H1 (cell line): Measurements from ENCODE around the gene SLC9A3. TPM values are rescaled to one million over a fixed set of nuclear protein-coding genes. Genes with fewer than 3 reads are reported as not detected.

Experiments used
- CTCF ChIA-PET: fragments of 300-600 bp; sonication (Branson Sonifier 250); formaldehyde crosslinking; loops from one replicate; lab custom pipeline; 2021; ENCODE audit not compliant: partially characterized antibody; lab: Charles Lee
- POLR2A ChIA-PET: fragments of 300-600 bp; sonication (Branson Sonifier 250); formaldehyde crosslinking; loops from one replicate; lab custom pipeline; 2021; ENCODE audit warnings: inconsistent platforms; ENCODE audit not compliant: partially characterized antibody; lab: Charles Lee
- DNase-seq, 2 experiments: peaks; one replicate each; pipeline versions ENCODE4 v3.0.0 to v3.0.0-alpha.2; 2010 to 2022; ENCODE audit warnings: low spot score in 2 of 2, low read depth in 1 of 2, mixed read lengths in 1 of 2
- FAIRE-seq: peaks from 2 replicates; lab custom pipeline; 2011; peaks lifted over from hg19 to GRCh38; lab: Jason Lieb, UNC
- H2AFZ ChIP-seq: 2 replicates; pipeline ENCODE4 v1.8.1; 2012; ENCODE audit warnings: low read length, inconsistent platforms
- H2AK5ac ChIP-seq: 2 replicates; pipeline ENCODE4 v1.6.1; 2013; ENCODE audit warnings: low read depth, low read length
- H2BK120ac ChIP-seq: replicated peaks from 2 replicates; pipeline ENCODE3; 2013; ENCODE audit warnings: low read depth, low read length, inconsistent platforms
- H2BK12ac ChIP-seq: 2 replicates; pipeline ENCODE4 v1.6.1; 2013; ENCODE audit warnings: low read depth, low read length
- H2BK15ac ChIP-seq: 2 replicates; pipeline ENCODE4 v1.6.1; 2013; ENCODE audit warnings: low read length
- H2BK20ac ChIP-seq: 2 replicates; pipeline ENCODE4 v1.6.1; 2013; ENCODE audit warnings: low read length
- H2BK5ac ChIP-seq: 2 replicates; pipeline ENCODE4 v1.6.1; 2013; ENCODE audit warnings: low read depth, low read length
- H3K14ac ChIP-seq: 2 replicates; pipeline ENCODE4 v1.6.1; 2013; ENCODE audit warnings: inconsistent platforms; ENCODE audit not compliant: insufficient read length
- H3K18ac ChIP-seq: 2 replicates; pipeline ENCODE4 v1.6.1; 2013; ENCODE audit warnings: low read length; ENCODE audit errors: extremely low read depth
- H3K23ac ChIP-seq: 2 replicates; pipeline ENCODE4 v1.6.1; 2013; ENCODE audit warnings: inconsistent platforms; ENCODE audit not compliant: insufficient read length
- H3K23me2 ChIP-seq: 2 replicates; pipeline ENCODE4 v1.6.1; 2013; ENCODE audit warnings: low read depth, low read length
- H3K27ac ChIP-seq: 2 replicates; pipeline ENCODE4 v1.6.1; 2011; ENCODE audit warnings: low read depth, low read length, inconsistent platforms
- H3K27me3 ChIP-seq, 4 experiments: replicated peaks in 1 of 4; 1 replicate in 1 of 4; 2 replicates in 3 of 4; pipeline versions ENCODE4 v1.6.1 to v1.8.1; 2011 to 2013; ENCODE audit warnings: low read length in 3 of 4, mild to moderate bottlenecking in 3 of 4, inconsistent platforms in 2 of 4, mixed read lengths in 2 of 4, moderate library complexity in 1 of 4; ENCODE audit not compliant: control insufficient read depth in 3 of 4, insufficient read depth in 3 of 4; ENCODE audit errors: extremely low read depth in 1 of 4
- H3K36me3 ChIP-seq, 4 experiments: 2 replicates each; pipeline versions ENCODE4 v1.6.1 to v1.8.1; 2011 to 2013; ENCODE audit warnings: mild to moderate bottlenecking in 4 of 4, low read length in 3 of 4, moderate library complexity in 2 of 4, control low read depth in 1 of 4, inconsistent platforms in 1 of 4; ENCODE audit not compliant: insufficient read depth in 4 of 4, control insufficient read depth in 2 of 4
- H3K4ac ChIP-seq: replicated peaks from 2 replicates; pipeline ENCODE3; 2013; ENCODE audit warnings: low read length, low read depth, mixed read lengths, inconsistent platforms; ENCODE audit not compliant: insufficient read length
- H3K4me1 ChIP-seq, 4 experiments: replicated peaks in 1 of 4; 1 replicate in 1 of 4; 2 replicates in 3 of 4; pipeline versions ENCODE4 v1.6.1 to v1.8.1; 2011 to 2013; ENCODE audit warnings: low read length in 3 of 4, inconsistent platforms in 2 of 4, mixed read lengths in 1 of 4; ENCODE audit not compliant: insufficient read depth in 4 of 4, control insufficient read depth in 3 of 4
- H3K4me2 ChIP-seq, 2 experiments: 2 replicates each; pipeline versions ENCODE4 v1.6.1 to v1.8.1; 2011 to 2013; ENCODE audit warnings: low read depth in 2 of 2, low read length in 2 of 2, control low read depth in 1 of 2, inconsistent platforms in 1 of 2, mild to moderate bottlenecking in 1 of 2; ENCODE audit not compliant: insufficient read depth in 1 of 2
- H3K4me3 ChIP-seq, 4 experiments: fragments of 200-600, 300-600 bp in 1 of 4; sonication (generic), shearing (Covaris generic), sonication (Bioruptor Twin) in 1 of 4; 2 replicates each; pipeline versions ENCODE4 v1.5.1 to v1.8.1; 2011 to 2016; ENCODE audit warnings: low read length in 4 of 4, low read depth in 3 of 4, control low read depth in 2 of 4, inconsistent platforms in 2 of 4, mild to moderate bottlenecking in 2 of 4, mixed read lengths in 1 of 4, moderate library complexity in 1 of 4; ENCODE audit not compliant: insufficient read depth in 2 of 4; ENCODE audit errors: extremely low read depth in 1 of 4
- H3K56ac ChIP-seq: replicated peaks from 2 replicates; pipeline ENCODE3; 2013; ENCODE audit warnings: low read depth, mild to moderate bottlenecking, mixed read lengths, low read length, inconsistent platforms; ENCODE audit not compliant: insufficient read length
- H3K79me1 ChIP-seq: 2 replicates; pipeline ENCODE4 v1.6.1; 2013; ENCODE audit warnings: low read depth, low read length, control low read depth
- H3K79me2 ChIP-seq, 2 experiments: 2 replicates each; pipeline versions ENCODE4 v1.6.1 to v1.8.1; 2012 to 2013; ENCODE audit warnings: low read length in 2 of 2, mild to moderate bottlenecking in 2 of 2, inconsistent platforms in 1 of 2; ENCODE audit not compliant: insufficient read depth in 2 of 2, control insufficient read depth in 1 of 2
- H3K9ac ChIP-seq, 4 experiments: replicated peaks in 1 of 4; 1 replicate in 1 of 4; 2 replicates in 3 of 4; pipeline versions ENCODE4 v1.6.1 to v1.8.1; 2011 to 2013; ENCODE audit warnings: low read depth in 3 of 4, low read length in 3 of 4, control low read depth in 2 of 4, mild to moderate bottlenecking in 2 of 4, moderate library complexity in 2 of 4, inconsistent platforms in 1 of 4; ENCODE audit errors: extremely low read depth in 1 of 4
- H3K9me3 ChIP-seq, 2 experiments: 2 replicates each; pipeline versions ENCODE4 v1.6.1 to v1.8.1; 2012 to 2013; ENCODE audit warnings: mild to moderate bottlenecking in 2 of 2, moderate library complexity in 2 of 2, control low read depth in 1 of 2, inconsistent platforms in 1 of 2, low read depth in 1 of 2, low read length in 1 of 2, mixed read lengths in 1 of 2; ENCODE audit not compliant: insufficient read depth in 2 of 2
- H4K20me1 ChIP-seq, 2 experiments: replicated peaks in 1 of 2; 2 replicates each; pipeline versions ENCODE3 to v1.8.1; 2011 to 2013; ENCODE audit warnings: inconsistent platforms in 2 of 2, low read length in 2 of 2, mild to moderate bottlenecking in 1 of 2; ENCODE audit not compliant: insufficient read depth in 2 of 2, control insufficient read depth in 1 of 2
- H4K5ac ChIP-seq: 2 replicates; pipeline ENCODE4 v1.6.1; 2013; ENCODE audit warnings: low read length, low read depth, mixed read lengths, inconsistent platforms; ENCODE audit not compliant: insufficient read length
- H4K8ac ChIP-seq: 2 replicates; pipeline ENCODE4 v1.8.0; 2013; ENCODE audit warnings: mild to moderate bottlenecking, moderate library complexity, low read length, inconsistent platforms; ENCODE audit not compliant: insufficient read depth; ENCODE audit errors: extremely low read depth
- H4K91ac ChIP-seq: replicated peaks from 2 replicates; pipeline ENCODE3; 2013; ENCODE audit warnings: low read length, mixed read lengths, inconsistent platforms; ENCODE audit not compliant: insufficient read length
- ATF3 ChIP-seq: IDR thresholded peaks from 2 replicates; pipeline ENCODE4 v1.6.1; 2011; ENCODE audit warnings: low read depth, mild to moderate bottlenecking, low read length; ENCODE audit not compliant: insufficient read depth
- BACH1 ChIP-seq: IDR thresholded peaks from 2 replicates; pipeline ENCODE4 v1.6.1; 2012; ENCODE audit warnings: low read length, improper control_type of control experiment
- JUN ChIP-seq: IDR thresholded peaks from 2 replicates; pipeline ENCODE4 v1.6.1; 2011; ENCODE audit warnings: low read depth, mild to moderate bottlenecking, improper control_type of control experiment, low read length
- KDM1A ChIP-seq: fragments of 200-600, 300-600 bp; sonication (generic); IDR thresholded peaks from 2 replicates; pipeline ENCODE4 v1.7.1; 2016; ENCODE audit warnings: mild to moderate bottlenecking, low read length, borderline replicate concordance
- POLR2A ChIP-seq, 2 experiments: IDR thresholded peaks; 1 replicate in 1 of 2; 2 replicates in 1 of 2; pipeline ENCODE4 v1.6.1; 2011; ENCODE audit warnings: low read depth in 2 of 2, low read length in 2 of 2, mild to moderate bottlenecking in 2 of 2; ENCODE audit errors: control extremely low read depth in 1 of 2
- POLR2AphosphoS5 ChIP-seq: IDR thresholded peaks from 2 replicates; pipeline ENCODE4 v1.6.1; 2011; ENCODE audit warnings: low read depth, low read length
- RBBP5 ChIP-seq: IDR thresholded peaks from 2 replicates; pipeline ENCODE4 v1.7.1; 2012; ENCODE audit warnings: low read depth, mild to moderate bottlenecking, inconsistent platforms, low read length, moderate library complexity, borderline replicate concordance
- RXRA ChIP-seq: IDR thresholded peaks from 2 replicates; pipeline ENCODE4 v1.6.1; 2011; ENCODE audit warnings: low read depth, mild to moderate bottlenecking, low read length, moderate library complexity; ENCODE audit not compliant: insufficient read depth
- SP4 ChIP-seq: IDR thresholded peaks from 2 replicates; pipeline ENCODE4 v1.6.1; 2012; ENCODE audit warnings: low read length, inconsistent platforms
- SRF ChIP-seq: IDR thresholded peaks from 2 replicates; pipeline ENCODE4 v1.6.1; 2011; ENCODE audit warnings: mild to moderate bottlenecking, low read depth, low read length, moderate library complexity
- YY1 ChIP-seq: IDR thresholded peaks from 2 replicates; pipeline ENCODE4 v1.6.1; 2011; ENCODE audit warnings: low read depth, mild to moderate bottlenecking, low read length
- ZNF274 ChIP-seq: IDR thresholded peaks from 2 replicates; pipeline ENCODE4 v1.7.0; 2012; ENCODE audit warnings: low read length, borderline replicate concordance; ENCODE audit errors: extremely low read depth
- WGBS, 2 experiments: shearing (Covaris generic) in 1 of 2; methylation state at CpG; one replicate each; pipeline versions ENCODE4 v1.1.6 to v1.1.7; 2013 to 2015; ENCODE audit warnings: low lambda C conversion rate in 2 of 2, mixed read lengths in 2 of 2, inconsistent platforms in 1 of 2, low coverage in 1 of 2, missing lambda C conversion rate in 1 of 2; ENCODE audit not compliant: insufficient replicate concordance in 2 of 2, insufficient coverage in 1 of 2, insufficient read length in 1 of 2; ENCODE audit errors: extremely low coverage in 1 of 2, missing lambda C conversion rate in 1 of 2; 5-methylcytosine and 5-hydroxymethylcytosine counted together
- polyA plus RNA-seq, 7 experiments: library from polyadenylated mRNA; depleted of rRNA in 3 of 7; stranded (reverse) in 5 of 7; unstranded in 2 of 7; fragments of >200 nt in 5 of 7; fragments of 200-250 nt in 2 of 7; gene quantifications; 1 replicate in 5 of 7; 2 replicates in 1 of 7; 4 replicates in 1 of 7; pipeline versions ENCODE4 v1.2.1 to v1.2.3, GENCODE V29; 2011 to 2013; ENCODE audit warnings: missing spikeins in 2 of 7, mixed read lengths in 2 of 7
- total RNA-seq: library from RNA; stranded (reverse); fragmentation: NEBNext Ultra II Directional; extraction: Animal tissue kit (Norgen Biotek cat#: 25700); gene quantifications from 2 replicates; pipeline ENCODE4 v1.2.1, GENCODE V29; 2021
- TF ChIP-seq, protein P1 (sequence below): IDR thresholded peaks from 2 replicates; pipeline ENCODE4 v1.6.1; 2011; ENCODE audit warnings: low read length, improper control_type of control experiment

Gene SLC9A3
- total and polyA plus RNA-seq, 2 of the 8 experiments (the other 6 are each of a cell fraction or from before 2014, with no cell fraction given): 0.95 to 1.0 TPM

- no peak overlapping the region for H3K56ac ChIP-seq
- H2BK5ac ChIP-seq: no peak overlapping the region
- no peaks in the 10 kb centered on the region for H3K23me2 ChIP-seq
- peaks cover 0 to 13% (median 5%) of the 10 kb centered on the region in 4 experiments; a peak in 6 of 7 replicates for H3K4me1 ChIP-seq
- no peak overlapping the region for H2BK15ac ChIP-seq
- H2AFZ ChIP-seq: no peak overlapping the region
- H4K8ac ChIP-seq: no peak overlapping the region
- no peaks in the 10 kb centered on the region for H3K36me3 ChIP-seq
- no peak overlapping the region for H3K27ac ChIP-seq
- peaks cover 0 to 12% (median 5%) of the 10 kb centered on the region in 4 experiments; a peak in 3 of 7 replicates for H3K27me3 ChIP-seq
- H4K5ac ChIP-seq: no peak overlapping the region
- H4K91ac ChIP-seq: no peak overlapping the region
- no peaks in the 10 kb centered on the region for H3K79me2 ChIP-seq
- ChIA-PET CTCF (interaction anchor here (1.0 to 2.5 kb wide), 4 partner anchors 9 to 168 kb away, joined by 3 to 12 read pairs (median 5); no protein-coding TSS in a partner anchor), POLR2A (interaction anchor here (0.6 to 1.2 kb wide), 3 partner anchors 9 to 315 kb away, joined by 3 to 4 read pairs (median 3); no protein-coding TSS in a partner anchor)
- DNase-seq (no peak), FAIRE-seq (no peak)
- H3K9me3 ChIP-seq: no peaks in the 10 kb centered on the region
- no peaks in the 10 kb centered on the region for H3K79me1 ChIP-seq
- no peak overlapping the region for H2BK120ac ChIP-seq
- no peak for TF ChIP-seq YY1
- TF ChIP-seq BACH1: no peak
- TF ChIP-seq RBBP5: no peak
- TF ChIP-seq ATF3: no peak
- TF ChIP-seq, protein P1, sequence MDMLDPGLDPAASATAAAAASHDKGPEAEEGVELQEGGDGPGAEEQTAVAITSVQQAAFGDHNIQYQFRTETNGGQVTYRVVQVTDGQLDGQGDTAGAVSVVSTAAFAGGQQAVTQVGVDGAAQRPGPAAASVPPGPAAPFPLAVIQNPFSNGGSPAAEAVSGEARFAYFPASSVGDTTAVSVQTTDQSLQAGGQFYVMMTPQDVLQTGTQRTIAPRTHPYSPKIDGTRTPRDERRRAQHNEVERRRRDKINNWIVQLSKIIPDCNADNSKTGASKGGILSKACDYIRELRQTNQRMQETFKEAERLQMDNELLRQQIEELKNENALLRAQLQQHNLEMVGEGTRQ: no peak
- TF ChIP-seq SRF: no peak
- TF ChIP-seq SP4: no peak
- no peak for TF ChIP-seq POLR2A (IDR thresholded peaks at IDR 0.05; ENCODE audit: control extremely low read depth in 1 of 2, low read depth in 2 of 2, low read length in 2 of 2)
- no peak for TF ChIP-seq POLR2AphosphoS5
- TF ChIP-seq KDM1A: no peak
- no peak for TF ChIP-seq RXRA
- TF ChIP-seq JUN: no peak
- TF ChIP-seq ZNF274: no peak
- no peak overlapping the region for H2AK5ac ChIP-seq
- H3K4ac ChIP-seq: no peak overlapping the region
- H3K4me3 ChIP-seq: no peak overlapping the region
- no peak overlapping the region for H2BK20ac ChIP-seq
- H3K23ac ChIP-seq: no peak overlapping the region
- no peak overlapping the region for H2BK12ac ChIP-seq
- H3K14ac ChIP-seq: no peak overlapping the region
- WGBS, 2 experiments: 88% methylated on average over 22 of the region's 23 CpGs; no CpG with 5 or more reads in 1 of the 2 experiments
- H3K18ac ChIP-seq: no peak overlapping the region
- no peak overlapping the region for H3K4me2 ChIP-seq
- H4K20me1 ChIP-seq: no peaks in the 10 kb centered on the region
- no peak overlapping the region for H3K9ac ChIP-seq
These were observed 22.4 kb downstream of the SLC9A3 start for GRCh38 chr5:501831-502184.
